ENCODE measurements around the gene NDUFAF2. TPM values are rescaled to one million over a fixed set of nuclear protein-coding genes. Genes with fewer than 3 reads are reported as not detected.
A peak's percentile ranks its signal among the peaks of the same experiment; 100 is the strongest.

The NDUFAF2 gene
- total RNA-seq, 1 experiment from 2014 or later: 44.5 TPM

DNA sequence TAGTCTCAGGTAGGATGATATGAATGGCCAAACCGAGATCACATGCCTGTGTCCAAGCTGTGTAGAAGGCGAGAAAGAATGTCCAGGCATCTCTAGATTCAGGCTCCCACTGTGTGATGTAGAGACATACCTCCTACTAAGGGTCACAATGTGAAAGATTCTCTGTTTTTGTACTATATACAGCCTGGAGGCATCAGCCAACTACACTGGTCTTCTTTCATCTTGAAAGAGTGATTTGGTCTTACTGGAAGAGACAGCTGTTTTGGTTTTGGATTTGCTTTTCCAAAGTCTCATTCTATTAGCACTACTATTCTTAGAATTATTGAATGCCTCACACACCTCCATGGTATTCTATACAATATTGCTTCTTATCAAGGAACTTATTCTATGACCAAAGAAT lies 26.5 kb upstream of the NDUFAF2 start:
- no peak overlapping the region for H3K27ac Mint-ChIP-seq (ENCODE audit: unreplicated experiment)
- CTCF ChIA-PET: no interaction called here
- TF ChIP-seq, protein P1, sequence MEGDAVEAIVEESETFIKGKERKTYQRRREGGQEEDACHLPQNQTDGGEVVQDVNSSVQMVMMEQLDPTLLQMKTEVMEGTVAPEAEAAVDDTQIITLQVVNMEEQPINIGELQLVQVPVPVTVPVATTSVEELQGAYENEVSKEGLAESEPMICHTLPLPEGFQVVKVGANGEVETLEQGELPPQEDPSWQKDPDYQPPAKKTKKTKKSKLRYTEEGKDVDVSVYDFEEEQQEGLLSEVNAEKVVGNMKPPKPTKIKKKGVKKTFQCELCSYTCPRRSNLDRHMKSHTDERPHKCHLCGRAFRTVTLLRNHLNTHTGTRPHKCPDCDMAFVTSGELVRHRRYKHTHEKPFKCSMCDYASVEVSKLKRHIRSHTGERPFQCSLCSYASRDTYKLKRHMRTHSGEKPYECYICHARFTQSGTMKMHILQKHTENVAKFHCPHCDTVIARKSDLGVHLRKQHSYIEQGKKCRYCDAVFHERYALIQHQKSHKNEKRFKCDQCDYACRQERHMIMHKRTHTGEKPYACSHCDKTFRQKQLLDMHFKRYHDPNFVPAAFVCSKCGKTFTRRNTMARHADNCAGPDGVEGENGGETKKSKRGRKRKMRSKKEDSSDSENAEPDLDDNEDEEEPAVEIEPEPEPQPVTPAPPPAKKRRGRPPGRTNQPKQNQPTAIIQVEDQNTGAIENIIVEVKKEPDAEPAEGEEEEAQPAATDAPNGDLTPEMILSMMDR (IDR thresholded peaks at IDR 0.05; ENCODE audit: unreplicated experiment): no peak
- intact Hi-C loops (cut with micrococcal nuclease; ENCODE audit: unreplicated experiment): no loop called here
- H3K4me3 Mint-ChIP-seq (ENCODE audit: low read depth, unreplicated experiment): no peak overlapping the region
- no peaks in the 10 kb centered on the region for H3K36me3 Mint-ChIP-seq (ENCODE audit: insufficient read depth, unreplicated experiment)
- BruUV-seq (replicated peaks): no TSS peak
- H3K4me1 Mint-ChIP-seq (ENCODE audit: low read depth, unreplicated experiment): no peaks in the 10 kb centered on the region
- no peaks in the 10 kb centered on the region for H3K27me3 Mint-ChIP-seq (ENCODE audit: unreplicated experiment)
- peaks cover 2% of the 10 kb centered on the region for H3K9me3 Mint-ChIP-seq (ENCODE audit: low read depth, unreplicated experiment)
- no peak for DNase-seq

GRCh38 chr5:60927450-60927849 lies 17.6 kb upstream of the NDUFAF2 start:
- DNase-seq: no peak
- Mint-ChIP-seq H3K4me3 (ENCODE audit: low read depth, unreplicated experiment) (no peak overlapping the region), H3K9me3 (ENCODE audit: low read depth, unreplicated experiment) (no peaks in the 10 kb centered on the region), H3K27ac (ENCODE audit: unreplicated experiment) (no peak overlapping the region), H3K36me3 (ENCODE audit: insufficient read depth, unreplicated experiment) (no peaks in the 10 kb centered on the region), H3K4me1 (ENCODE audit: low read depth, unreplicated experiment) (no peaks in the 10 kb centered on the region), H3K27me3 (ENCODE audit: unreplicated experiment) (no peaks in the 10 kb centered on the region)
- CTCF ChIA-PET: no interaction called here
- no TSS peak for BruUV-seq (replicated peaks)
- TF ChIP-seq, protein P1 (IDR thresholded peaks at IDR 0.05; ENCODE audit: unreplicated experiment): no peak
- intact Hi-C loops (cut with micrococcal nuclease; ENCODE audit: unreplicated experiment): no loop called here

DNA sequence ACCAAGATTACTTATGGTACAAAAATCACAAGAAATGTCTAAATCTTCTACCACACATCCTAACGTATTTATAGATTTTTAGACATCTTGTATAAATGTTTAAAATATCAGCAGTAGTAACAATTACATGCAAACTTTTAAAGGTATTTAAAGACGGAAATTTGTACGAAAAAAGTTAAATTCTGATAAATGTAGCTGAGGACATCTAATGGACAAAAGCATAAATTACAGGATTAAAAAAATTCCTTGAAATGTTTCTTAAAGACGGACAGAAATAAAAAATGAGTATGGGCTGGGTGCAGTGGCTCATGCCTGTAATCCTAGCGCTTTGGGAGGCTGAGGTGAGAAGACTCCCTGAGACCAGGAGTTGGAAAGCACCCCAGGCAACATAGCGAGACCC lies 16.0 kb upstream of the NDUFAF2 start:
- no peaks in the 10 kb centered on the region for H3K9me3 Mint-ChIP-seq (ENCODE audit: low read depth, unreplicated experiment)
- no peaks in the 10 kb centered on the region for H3K36me3 Mint-ChIP-seq (ENCODE audit: insufficient read depth, unreplicated experiment)
- no TSS peak for BruUV-seq (replicated peaks)
- H3K4me1 Mint-ChIP-seq (ENCODE audit: low read depth, unreplicated experiment): no peaks in the 10 kb centered on the region
- DNase-seq: no peak
- H3K27me3 Mint-ChIP-seq (ENCODE audit: unreplicated experiment): no peaks in the 10 kb centered on the region
- CTCF ChIA-PET: interaction anchor here (0.7 to 0.9 kb wide), 2 partner anchors 16 to 570 kb away, joined by 3 to 4 read pairs; partner anchors contain the start of genes ERCC8 and NDUFAF2
- no peak overlapping the region for H3K4me3 Mint-ChIP-seq (ENCODE audit: low read depth, unreplicated experiment)
- TF ChIP-seq, protein P1 (IDR thresholded peaks at IDR 0.05; ENCODE audit: unreplicated experiment): peak; percentile 39
- intact Hi-C loops (cut with micrococcal nuclease; ENCODE audit: unreplicated experiment): no loop called here
- H3K27ac Mint-ChIP-seq (ENCODE audit: unreplicated experiment): no peak overlapping the region

DNA sequence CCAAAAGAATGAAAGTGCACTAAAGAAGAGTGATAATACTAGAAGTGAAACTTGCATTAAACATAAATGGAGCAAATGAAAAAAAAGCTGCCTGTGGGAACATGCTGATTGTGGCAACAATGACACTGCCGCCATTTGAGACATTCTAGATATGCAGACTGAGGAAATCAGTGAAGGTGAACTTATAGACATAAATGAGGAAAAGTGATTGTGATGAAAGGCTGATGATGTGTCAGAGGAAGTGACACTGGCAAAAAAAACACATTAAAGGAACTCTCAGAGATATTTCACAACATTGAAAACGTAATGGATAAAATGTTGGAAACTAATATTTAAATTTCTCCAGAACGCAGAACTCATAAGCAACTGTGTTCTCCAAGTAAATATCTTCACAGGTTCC lies 1.4 kb upstream of the NDUFAF2 start:
- H3K27ac Mint-ChIP-seq (ENCODE audit: unreplicated experiment): peak overlapping the region; percentile 35
- H3K27me3 Mint-ChIP-seq (ENCODE audit: unreplicated experiment): no peaks in the 10 kb centered on the region
- peaks cover 3% of the 10 kb centered on the region for H3K36me3 Mint-ChIP-seq (ENCODE audit: insufficient read depth, unreplicated experiment)
- CTCF ChIA-PET: no interaction called here
- no TSS peak for BruUV-seq (replicated peaks)
- H3K4me3 Mint-ChIP-seq (ENCODE audit: low read depth, unreplicated experiment): no peak overlapping the region
- peaks cover 7% of the 10 kb centered on the region for H3K4me1 Mint-ChIP-seq (ENCODE audit: low read depth, unreplicated experiment)
- no peaks in the 10 kb centered on the region for H3K9me3 Mint-ChIP-seq (ENCODE audit: low read depth, unreplicated experiment)
- intact Hi-C loops (cut with micrococcal nuclease; ENCODE audit: unreplicated experiment): no loop called here
- TF ChIP-seq, protein P1 (IDR thresholded peaks at IDR 0.05; ENCODE audit: unreplicated experiment): no peak
- DNase-seq: no peak

All from Calu3 (cell line).